CD4-positive, CD25-positive, alpha-beta regulatory T cell (primary cell): ENCODE measurements around the gene PRICKLE2. TPM values are rescaled to one million over a fixed set of nuclear protein-coding genes. Genes with fewer than 3 reads are reported as not detected.

ENCODE experiments used
- ATAC-seq, 2 donors: fragments of 150-1000 bp; cut with Tn5 transposase; one replicate each; pipeline ENCODE4 v1.10.0; 2021; ENCODE audit warnings: low read depth in 2 of 2, moderate number of reproducible peaks in 2 of 2, moderate library complexity in 1 of 2
- DNase-seq, 3 donors: peaks; one replicate each; pipeline versions ENCODE4 v3.0.0 to v3.0.0-alpha.2; 2012 to 2022; ENCODE audit warnings: mixed read lengths in 1 of 3
- H3K27ac ChIP-seq: one replicate; pipeline ENCODE4 v1.7.0; 2013; ENCODE audit warnings: mild to moderate bottlenecking, low read length; ENCODE audit not compliant: insufficient read depth, poor library complexity, severe bottlenecking
- H3K27me3 ChIP-seq: one replicate; pipeline ENCODE4 v1.7.0; 2013; ENCODE audit warnings: low read length; ENCODE audit not compliant: control insufficient read depth, insufficient read depth
- H3K36me3 ChIP-seq: one replicate; pipeline ENCODE4 v1.7.0; 2013; ENCODE audit warnings: mild to moderate bottlenecking, low read length, moderate library complexity; ENCODE audit not compliant: control insufficient read depth, insufficient read depth
- H3K4me1 ChIP-seq: 2 replicates; pipeline ENCODE4 v1.7.0; 2013; ENCODE audit warnings: mild to moderate bottlenecking, low read length; ENCODE audit not compliant: insufficient read depth, control insufficient read depth, poor library complexity, severe bottlenecking
- H3K4me3 ChIP-seq: one replicate; pipeline ENCODE4 v1.7.0; 2013; ENCODE audit warnings: low read depth, mild to moderate bottlenecking, low read length, moderate library complexity
- H3K9me3 ChIP-seq, 2 experiments: 1 replicate in 1 of 2; 2 replicates in 1 of 2; pipeline ENCODE4 v1.7.0; 2013; ENCODE audit warnings: low read length in 2 of 2, mild to moderate bottlenecking in 1 of 2, moderate library complexity in 1 of 2; ENCODE audit not compliant: control insufficient read depth in 2 of 2
- H3K27ac Mint-ChIP-seq, 3 donors: one replicate each; pipeline ENCODE4 v1.8.0; 2020 to 2022; ENCODE audit warnings: mild to moderate bottlenecking in 3 of 3, mixed read lengths in 3 of 3, moderate library complexity in 2 of 3
- H3K27me3 Mint-ChIP-seq: one replicate; pipeline ENCODE4 v1.8.0; 2022; ENCODE audit warnings: mild to moderate bottlenecking, mixed read lengths
- H3K36me3 Mint-ChIP-seq: one replicate; pipeline ENCODE4 v1.8.0; 2020; ENCODE audit warnings: mixed read lengths
- H3K4me1 Mint-ChIP-seq, 4 donors: one replicate each; pipeline ENCODE4 v1.8.0; 2020 to 2022; ENCODE audit warnings: mixed read lengths in 4 of 4, mild to moderate bottlenecking in 1 of 4
- H3K4me3 Mint-ChIP-seq, 4 donors: one replicate each; pipeline ENCODE4 v1.8.0; 2020 to 2022; ENCODE audit warnings: mild to moderate bottlenecking in 4 of 4, mixed read lengths in 4 of 4, moderate library complexity in 3 of 4
- H3K9me3 Mint-ChIP-seq, 7 donors: one replicate each; pipeline ENCODE4 v1.8.0; 2020 to 2022; ENCODE audit warnings: mixed read lengths in 7 of 7, mild to moderate bottlenecking in 3 of 7, moderate library complexity in 2 of 7
- polyA plus RNA-seq, 4 donors: library from polyadenylated mRNA; unstranded; fragments of 300-500 nt; fragmentation: Illumina TruSeq; gene quantifications; one replicate each; pipeline ENCODE4 v1.2.3, GENCODE V29; 2021
- total RNA-seq: library from RNA; stranded (reverse); gene quantifications from one replicate; pipeline ENCODE4 v1.2.3, GENCODE V29; 2022

The PRICKLE2 gene
- total and polyA plus RNA-seq, 5 donors from 2014 or later: 0.15 TPM; not detected in 4

GRCh38 chr3:64223791-64224745, 1.2 kb downstream of the PRICKLE2 start:
- H3K4me1 ChIP-seq: no peaks in the 10 kb centered on the region
- peaks cover 0 to 2% (median 0%) of the 10 kb centered on the region in 4 donors for H3K4me1 Mint-ChIP-seq
- no peak for ATAC-seq
- H3K27ac Mint-ChIP-seq: no peak overlapping the region
- no peak overlapping the region for H3K27ac ChIP-seq
- peaks cover 0 to 3% (median 0%) of the 10 kb centered on the region in 7 donors for H3K9me3 Mint-ChIP-seq
- no peak overlapping the region for H3K4me3 ChIP-seq
- no peaks in the 10 kb centered on the region for H3K36me3 Mint-ChIP-seq
- no peaks in the 10 kb centered on the region for H3K9me3 ChIP-seq
- no peaks in the 10 kb centered on the region for H3K36me3 ChIP-seq
- H3K4me3 Mint-ChIP-seq: no peak overlapping the region
- H3K27me3 Mint-ChIP-seq: peaks cover 4% of the 10 kb centered on the region
- H3K27me3 ChIP-seq: no peaks in the 10 kb centered on the region
- DNase-seq: no peak

DNA sequence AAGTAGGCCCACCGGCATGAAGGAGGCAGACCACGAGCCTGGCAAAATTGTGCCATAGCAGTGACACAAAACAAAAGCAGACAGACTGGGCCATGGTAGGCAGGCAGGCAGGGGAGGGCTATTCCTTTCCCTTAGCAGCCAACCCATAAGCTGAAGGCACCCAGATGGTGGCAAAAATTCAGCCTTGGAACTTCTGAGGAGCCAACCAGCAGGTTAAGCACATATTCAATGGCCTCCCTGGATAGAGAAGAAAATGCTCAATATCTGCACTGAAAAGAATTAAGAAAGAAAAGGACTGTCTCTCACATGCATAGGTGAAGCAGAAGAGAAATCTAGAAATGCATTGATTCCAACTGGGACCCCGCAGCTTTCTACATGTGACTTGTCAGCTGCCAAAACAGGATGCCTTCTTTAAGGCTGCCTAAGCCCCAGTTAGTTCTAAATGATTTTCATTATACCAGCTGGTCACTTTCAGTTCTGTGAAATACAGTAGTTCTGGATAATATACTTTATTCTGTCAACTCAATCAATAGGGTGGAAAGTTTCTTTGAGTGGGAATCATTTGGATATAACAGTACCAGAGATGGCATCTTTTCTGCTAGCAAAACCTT, 2.7 kb downstream of the PRICKLE2 start:
- Mint-ChIP-seq H3K4me1 (peaks cover 0 to 2% (median 0%) of the 10 kb centered on the region in 4 donors), H3K27me3 (peaks cover 4% of the 10 kb centered on the region), H3K9me3 (peaks cover 0 to 3% (median 0%) of the 10 kb centered on the region in 7 donors), H3K36me3 (no peaks in the 10 kb centered on the region), H3K27ac (no peak overlapping the region), H3K4me3 (no peak overlapping the region)
- Histone ChIP-seq H3K4me1 (no peaks in the 10 kb centered on the region), H3K9me3 (no peaks in the 10 kb centered on the region), H3K4me3 (no peak overlapping the region), H3K27me3 (no peaks in the 10 kb centered on the region), H3K27ac (no peak overlapping the region), H3K36me3 (no peaks in the 10 kb centered on the region)
- ATAC-seq (no peak), DNase-seq (no peak)

DNA sequence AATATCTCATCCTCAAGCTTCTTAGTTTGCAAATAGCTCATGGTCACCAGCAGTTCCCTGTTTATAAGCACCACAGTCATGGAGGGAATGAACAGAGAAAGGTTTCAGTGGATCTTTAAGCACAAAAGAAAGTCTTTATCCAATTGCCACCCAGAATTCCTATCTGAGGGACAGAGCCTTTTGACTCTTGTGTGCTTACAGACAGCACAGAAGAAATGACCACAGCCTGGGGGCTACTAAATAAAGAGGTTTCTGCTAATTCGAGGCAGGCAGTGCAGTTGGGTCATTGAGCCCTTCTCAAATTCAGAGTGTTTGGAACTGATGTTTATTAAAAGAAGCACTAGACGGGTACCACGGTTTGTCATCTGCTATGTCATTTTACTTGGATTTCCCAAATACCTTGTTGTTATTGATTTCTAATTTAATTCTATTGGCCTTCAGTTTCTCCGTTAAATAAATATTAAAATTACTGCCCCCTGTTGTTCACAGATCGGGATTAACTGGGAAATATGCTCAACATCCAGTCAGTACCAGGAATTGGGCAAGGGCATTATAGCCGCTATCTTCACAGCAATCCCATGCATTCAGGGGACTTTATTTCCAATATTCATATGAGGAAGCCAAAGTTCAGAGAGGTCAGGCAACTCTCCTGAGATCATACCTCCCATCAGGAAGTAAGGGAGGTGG, 3.6 kb downstream of the PRICKLE2 start:
- no peak for ATAC-seq

GRCh38 chr3:64220161-64220914, 4.9 kb downstream of the PRICKLE2 start:
- H3K9me3 ChIP-seq: no peaks in the 10 kb centered on the region
- Mint-ChIP-seq H3K36me3 (no peaks in the 10 kb centered on the region), H3K27me3 (peaks cover 5% of the 10 kb centered on the region), H3K9me3 (peaks cover 0 to 3% (median 0%) of the 10 kb centered on the region in 7 donors), H3K27ac (no peak overlapping the region), H3K4me3 (no peak overlapping the region), H3K4me1 (peaks cover 0 to 2% (median 0%) of the 10 kb centered on the region in 4 donors)
- H3K4me3 ChIP-seq: no peak overlapping the region
- H3K27ac ChIP-seq: no peak overlapping the region
- no peaks in the 10 kb centered on the region for H3K36me3 ChIP-seq
- no peaks in the 10 kb centered on the region for H3K4me1 ChIP-seq
- no peak for DNase-seq
- no peaks in the 10 kb centered on the region for H3K27me3 ChIP-seq
- no peak for ATAC-seq

More for the DNA sequence above, 3.6 kb downstream of the PRICKLE2 start:
- Mint-ChIP-seq H3K9me3 (peaks cover 0 to 3% (median 0%) of the 10 kb centered on the region in 7 donors), H3K4me1 (peaks cover 0 to 2% (median 0%) of the 10 kb centered on the region in 4 donors), H3K36me3 (no peaks in the 10 kb centered on the region), H3K27me3 (peaks cover 5% of the 10 kb centered on the region), H3K27ac (peak overlapping the region in 1 of 3 donors; percentile 38), H3K4me3 (no peak overlapping the region)
- no peaks in the 10 kb centered on the region for H3K9me3 ChIP-seq
- H3K27me3 ChIP-seq: no peaks in the 10 kb centered on the region
- DNase-seq: no peak
- H3K36me3 ChIP-seq: no peaks in the 10 kb centered on the region
- H3K4me1 ChIP-seq: no peaks in the 10 kb centered on the region
- no peak overlapping the region for H3K4me3 ChIP-seq
- no peak overlapping the region for H3K27ac ChIP-seq

DNA sequence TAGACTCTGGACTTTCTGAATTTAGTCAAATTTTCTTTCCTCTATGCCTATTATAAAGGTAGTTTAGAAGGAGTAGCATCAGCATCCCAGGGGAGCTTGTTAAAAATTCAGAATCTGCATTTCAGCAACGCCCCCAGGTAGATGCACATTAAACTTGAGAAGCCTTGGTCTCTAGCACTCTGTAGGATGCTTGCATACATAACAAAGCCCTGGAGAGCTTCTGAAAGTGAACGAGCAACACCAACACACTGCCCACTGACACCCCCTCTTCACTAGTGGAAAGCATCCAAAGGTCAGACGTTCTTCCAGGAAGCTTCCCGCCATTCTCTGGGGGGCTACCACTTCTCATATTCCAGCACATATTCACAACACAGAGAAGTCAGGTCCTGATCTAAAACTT, 6.5 kb downstream of the PRICKLE2 start:
- H3K36me3 Mint-ChIP-seq: no peaks in the 10 kb centered on the region

DNA sequence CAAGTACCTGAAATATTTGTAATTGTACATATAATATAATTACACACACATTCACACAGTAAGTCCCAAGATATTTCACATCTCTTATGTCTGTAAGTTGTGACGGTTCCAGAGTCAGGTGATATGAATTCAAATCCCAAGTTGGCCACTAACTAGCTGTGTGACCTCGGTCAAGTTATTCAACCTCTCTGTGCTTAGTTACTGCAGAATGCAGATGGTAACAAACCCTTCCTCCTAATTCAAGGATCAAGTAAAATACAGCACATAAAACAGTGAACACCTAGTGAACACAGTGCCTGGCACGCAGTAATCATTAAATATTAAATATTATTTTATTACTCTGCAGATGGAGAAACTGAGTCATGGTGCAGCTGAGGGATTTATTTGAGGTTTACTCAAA, 6.9 kb downstream of the PRICKLE2 start:
- Mint-ChIP-seq H3K4me3 (no peak overlapping the region), H3K27ac (no peak overlapping the region), H3K36me3 (no peaks in the 10 kb centered on the region), H3K27me3 (peaks cover 9% of the 10 kb centered on the region), H3K4me1 (no peaks in the 10 kb centered on the region), H3K9me3 (peaks cover 0 to 4% (median 0%) of the 10 kb centered on the region in 7 donors)
- no peak for DNase-seq
- H3K9me3 ChIP-seq: no peaks in the 10 kb centered on the region
- no peaks in the 10 kb centered on the region for H3K27me3 ChIP-seq
- no peaks in the 10 kb centered on the region for H3K4me1 ChIP-seq
- ATAC-seq: no peak
- H3K27ac ChIP-seq: no peak overlapping the region
- no peaks in the 10 kb centered on the region for H3K36me3 ChIP-seq
- H3K4me3 ChIP-seq: no peak overlapping the region

More for the DNA sequence above, 6.5 kb downstream of the PRICKLE2 start:
- H3K4me3 Mint-ChIP-seq: no peak overlapping the region
- Histone ChIP-seq H3K27me3 (no peaks in the 10 kb centered on the region), H3K9me3 (no peaks in the 10 kb centered on the region), H3K4me3 (no peak overlapping the region), H3K27ac (no peak overlapping the region), H3K4me1 (no peaks in the 10 kb centered on the region), H3K36me3 (no peaks in the 10 kb centered on the region)
- peaks cover 0 to 4% (median 0%) of the 10 kb centered on the region in 7 donors for H3K9me3 Mint-ChIP-seq
- ATAC-seq (no peak), DNase-seq (no peak)
- no peak overlapping the region for H3K27ac Mint-ChIP-seq
- H3K4me1 Mint-ChIP-seq: no peaks in the 10 kb centered on the region
- peaks cover 9% of the 10 kb centered on the region for H3K27me3 Mint-ChIP-seq
